Activated T-cell treated with anti-CD3 and anti-CD28 coated beads for 4 hours (primary cell): ENCODE measurements around the gene SLC38A10.

Experiments used
- DNase-seq: peaks from one replicate; pipeline ENCODE4 v3.0.0-alpha.2; 2020

SLC38A10 gene

DNA sequence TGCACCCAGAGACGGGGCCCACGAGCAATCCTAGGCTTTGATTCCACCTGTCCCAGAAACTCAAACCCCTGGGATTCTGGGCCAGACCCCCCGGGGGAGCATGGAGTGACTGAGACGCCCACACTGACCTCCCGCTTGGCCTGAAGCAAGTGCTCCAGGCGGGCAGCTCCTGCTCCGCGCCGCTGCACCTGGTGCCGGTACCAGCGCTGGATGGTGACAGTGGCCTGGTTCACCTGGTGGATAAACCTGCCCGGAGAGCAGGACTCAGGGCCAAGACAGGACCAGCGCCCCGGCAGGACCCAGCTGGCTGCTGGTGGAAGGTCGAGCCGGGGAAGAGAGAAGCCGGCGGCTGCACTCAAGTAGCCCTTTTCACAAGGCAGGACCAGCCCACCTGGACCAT is 94.9 kb downstream of the SLC38A10 start:
- DNase-seq = no peak

DNA sequence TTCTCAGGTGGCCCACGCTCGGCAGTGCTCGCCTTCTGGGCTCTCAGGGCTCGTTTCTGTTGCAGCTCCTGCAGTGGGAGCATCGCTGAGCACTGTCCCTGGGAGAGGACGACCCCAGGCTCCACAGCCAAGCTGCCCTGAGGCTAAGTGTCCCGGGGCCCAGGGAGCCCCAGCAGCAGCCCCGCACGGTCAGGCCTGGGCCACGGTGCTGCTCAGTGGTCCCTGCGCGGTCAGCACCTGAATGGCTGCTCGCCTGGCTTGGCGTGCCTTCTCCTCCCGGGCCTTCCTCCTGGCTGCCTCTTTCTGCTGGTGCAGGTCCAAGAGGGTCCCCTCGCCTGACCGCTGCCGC is 95.7 kb downstream of the SLC38A10 start:
- no peak for DNase-seq

DNA sequence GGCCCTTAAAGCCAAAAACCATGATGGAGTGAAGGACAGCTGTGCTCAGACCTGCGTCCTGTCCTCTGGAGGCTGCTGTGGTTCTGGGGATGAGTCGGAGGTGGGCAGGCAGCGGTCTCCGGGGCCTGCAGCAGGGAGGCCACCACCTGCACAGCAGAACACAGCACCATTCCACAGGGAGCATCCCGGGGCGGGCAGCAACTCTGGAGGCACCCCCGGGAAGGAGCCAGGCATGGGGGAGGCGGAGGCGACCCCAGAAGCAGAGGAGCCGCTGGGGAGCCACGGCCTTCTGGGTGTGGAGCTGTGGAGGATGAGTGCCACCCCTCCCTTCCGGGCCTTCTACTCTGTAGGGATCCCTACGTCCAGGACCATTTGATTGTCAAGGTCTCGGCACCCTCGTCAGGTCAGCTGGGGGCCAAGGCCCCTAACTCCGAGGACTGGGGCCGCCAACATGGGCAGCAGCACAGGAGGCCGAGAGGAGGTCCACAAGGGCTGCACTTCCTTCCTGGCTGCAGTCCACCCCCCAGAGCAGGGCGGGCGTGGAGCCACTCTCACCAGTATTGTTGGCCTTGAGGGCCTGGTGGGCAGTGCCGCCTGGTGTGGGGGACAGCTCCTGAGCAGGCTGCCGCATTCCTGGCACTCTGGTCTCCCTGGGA is 96.2 kb downstream of the SLC38A10 start:
- no peak for DNase-seq

DNA sequence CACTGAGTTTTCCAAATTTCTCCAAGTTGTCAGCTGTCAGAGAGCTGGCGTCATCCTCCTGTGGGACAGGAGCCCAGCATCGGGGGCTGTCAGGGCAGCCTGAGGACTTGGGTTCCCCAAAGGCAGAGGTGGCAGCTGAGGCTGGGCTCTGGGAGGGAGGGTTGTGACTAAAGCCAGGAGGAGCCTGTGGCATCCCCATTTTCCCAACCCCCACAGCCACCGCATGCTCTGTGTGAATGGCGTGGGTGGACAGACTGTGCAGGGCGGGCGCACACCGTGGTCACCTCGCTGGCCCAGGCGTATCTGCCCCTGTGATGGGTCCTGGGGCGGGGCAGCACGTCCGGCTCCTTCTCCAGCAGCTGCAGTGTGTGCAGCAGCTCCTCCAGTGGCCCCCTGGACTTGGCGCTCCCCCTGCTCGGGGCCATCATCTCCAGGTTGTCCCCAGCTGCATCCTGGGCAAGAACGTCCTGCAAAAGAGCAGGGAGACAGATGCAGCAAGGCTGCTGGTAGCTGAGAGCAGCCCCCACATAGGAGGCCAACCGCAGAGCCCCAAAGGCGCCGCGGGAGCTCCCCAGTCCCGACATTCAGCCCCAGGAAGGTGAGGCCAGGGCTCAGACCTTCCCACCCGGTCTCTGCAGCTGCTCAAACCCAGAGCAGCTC is 97.1 kb downstream of the SLC38A10 start:
- no peak for DNase-seq

DNA sequence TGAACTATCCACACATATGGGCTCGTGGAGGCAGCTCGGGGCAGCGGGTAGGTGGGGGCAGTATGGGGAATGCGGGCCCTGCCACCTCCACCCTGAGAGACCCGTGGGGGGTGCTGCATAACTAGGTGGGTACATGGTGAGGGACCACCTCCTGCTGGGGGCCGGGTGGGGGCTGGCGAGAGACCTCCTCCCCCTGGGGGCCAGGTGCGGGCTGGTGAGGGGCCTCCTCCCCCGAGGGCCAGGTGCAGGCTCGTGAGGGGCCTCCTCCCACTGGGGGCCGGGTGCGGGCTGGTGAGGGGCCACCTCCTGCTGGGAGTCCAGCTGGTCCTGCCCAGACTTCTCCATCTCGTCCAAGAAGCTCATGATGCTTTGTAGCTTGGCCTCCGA is 97.7 kb downstream of the SLC38A10 start:
- DNase-seq = no peak

DNA sequence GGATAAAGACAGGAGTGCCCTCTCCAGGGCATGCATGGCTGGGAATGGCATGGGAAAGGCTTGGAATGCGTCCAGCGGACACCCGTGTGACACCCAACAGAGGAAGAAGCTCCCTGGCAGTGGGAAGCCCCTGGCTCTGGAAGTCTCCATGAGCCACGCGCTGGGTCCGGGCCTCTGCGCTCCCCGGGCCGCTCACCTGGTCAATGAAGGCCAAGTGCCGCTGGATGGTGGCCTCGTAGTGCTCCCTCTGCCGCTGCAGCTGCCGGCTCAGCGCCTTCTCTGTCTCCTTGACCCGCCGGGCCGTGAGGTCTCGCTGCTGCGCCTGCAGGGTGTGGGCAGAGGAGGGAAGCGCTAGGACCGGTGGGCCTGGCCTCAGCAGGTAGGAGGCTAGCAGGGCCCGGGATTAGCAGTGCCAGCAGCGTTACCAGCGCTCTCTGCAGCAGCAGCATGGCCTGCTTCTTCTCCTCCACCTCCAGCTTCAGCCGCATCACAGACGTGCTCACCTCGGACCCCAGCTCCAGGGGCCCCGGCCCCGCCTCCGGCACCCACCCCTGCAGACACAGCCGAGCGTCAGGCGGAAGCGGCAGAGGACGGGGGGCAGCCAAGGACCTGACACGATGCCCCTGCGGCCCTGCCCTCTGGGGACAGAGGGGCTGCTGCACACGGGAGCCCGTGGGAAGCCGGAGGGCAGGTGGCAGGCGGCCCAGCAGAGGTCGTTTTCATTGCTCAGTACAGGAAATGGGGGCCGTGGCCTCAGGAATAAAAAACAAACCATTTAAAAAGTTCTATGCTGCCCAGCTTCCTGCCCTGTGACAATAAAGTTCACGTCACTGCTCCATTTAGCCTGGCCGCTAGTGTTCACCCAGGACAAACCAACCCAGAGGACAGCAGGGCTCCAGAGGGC is 98.3 kb downstream of the SLC38A10 start:
- DNase-seq = no peak

DNA sequence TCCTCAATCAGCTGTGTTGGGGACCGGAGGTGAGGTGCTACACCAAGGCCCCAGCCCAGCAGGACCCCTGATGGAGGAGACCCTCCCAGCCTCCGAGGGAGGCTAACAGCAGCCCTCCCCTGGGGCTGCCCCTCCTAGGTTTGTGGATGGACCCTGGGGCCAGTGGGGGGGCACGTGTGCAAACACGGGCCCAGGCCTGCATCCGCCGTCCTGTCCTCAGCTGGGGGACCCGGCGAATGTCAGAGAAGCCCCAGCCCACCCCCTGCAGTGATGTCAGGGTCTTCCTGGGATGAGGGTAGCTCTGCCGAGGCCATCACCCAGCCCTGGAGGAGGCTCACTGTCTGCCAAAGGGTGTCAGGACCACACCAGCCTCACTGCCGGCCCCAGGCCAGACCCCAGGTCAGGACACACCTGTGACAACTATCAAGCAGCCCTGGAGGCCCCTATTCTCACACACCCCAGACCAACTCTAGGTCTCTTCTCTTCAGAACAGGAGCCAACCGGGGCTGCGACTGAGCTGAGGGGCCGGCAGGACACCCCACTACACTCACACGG is 99.1 kb downstream of the SLC38A10 start:
- DNase-seq = no peak
